ENCODE results near the gene AMPD2.

GRCh38 chr1:109609881-109610280 is 9.8 kb upstream of the AMPD2 start:
- TF ChIP-seq, protein P1, sequence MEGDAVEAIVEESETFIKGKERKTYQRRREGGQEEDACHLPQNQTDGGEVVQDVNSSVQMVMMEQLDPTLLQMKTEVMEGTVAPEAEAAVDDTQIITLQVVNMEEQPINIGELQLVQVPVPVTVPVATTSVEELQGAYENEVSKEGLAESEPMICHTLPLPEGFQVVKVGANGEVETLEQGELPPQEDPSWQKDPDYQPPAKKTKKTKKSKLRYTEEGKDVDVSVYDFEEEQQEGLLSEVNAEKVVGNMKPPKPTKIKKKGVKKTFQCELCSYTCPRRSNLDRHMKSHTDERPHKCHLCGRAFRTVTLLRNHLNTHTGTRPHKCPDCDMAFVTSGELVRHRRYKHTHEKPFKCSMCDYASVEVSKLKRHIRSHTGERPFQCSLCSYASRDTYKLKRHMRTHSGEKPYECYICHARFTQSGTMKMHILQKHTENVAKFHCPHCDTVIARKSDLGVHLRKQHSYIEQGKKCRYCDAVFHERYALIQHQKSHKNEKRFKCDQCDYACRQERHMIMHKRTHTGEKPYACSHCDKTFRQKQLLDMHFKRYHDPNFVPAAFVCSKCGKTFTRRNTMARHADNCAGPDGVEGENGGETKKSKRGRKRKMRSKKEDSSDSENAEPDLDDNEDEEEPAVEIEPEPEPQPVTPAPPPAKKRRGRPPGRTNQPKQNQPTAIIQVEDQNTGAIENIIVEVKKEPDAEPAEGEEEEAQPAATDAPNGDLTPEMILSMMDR (IDR thresholded peaks at IDR 0.05 in 8 of 11, conservative IDR thresholded peaks at IDR 0.05 in 3 of 11): no peak
- no peak for TF ChIP-seq POLR2A (IDR thresholded peaks at IDR 0.05)

Data from spleen (tissue), 7 donors.